Activated T-helper 9 cell treated with anti-CD3 and anti-CD28 coated beads, Interleukin-2, amount 50 U/mL, for 16 hours (primary cell): ENCODE results near the gene TIRAP.

Source experiments
- DNase-seq: peaks from one replicate; pipeline ENCODE4 v3.0.0-alpha.2; 2020; ENCODE audit warnings: low read depth

Gene TIRAP

DNA sequence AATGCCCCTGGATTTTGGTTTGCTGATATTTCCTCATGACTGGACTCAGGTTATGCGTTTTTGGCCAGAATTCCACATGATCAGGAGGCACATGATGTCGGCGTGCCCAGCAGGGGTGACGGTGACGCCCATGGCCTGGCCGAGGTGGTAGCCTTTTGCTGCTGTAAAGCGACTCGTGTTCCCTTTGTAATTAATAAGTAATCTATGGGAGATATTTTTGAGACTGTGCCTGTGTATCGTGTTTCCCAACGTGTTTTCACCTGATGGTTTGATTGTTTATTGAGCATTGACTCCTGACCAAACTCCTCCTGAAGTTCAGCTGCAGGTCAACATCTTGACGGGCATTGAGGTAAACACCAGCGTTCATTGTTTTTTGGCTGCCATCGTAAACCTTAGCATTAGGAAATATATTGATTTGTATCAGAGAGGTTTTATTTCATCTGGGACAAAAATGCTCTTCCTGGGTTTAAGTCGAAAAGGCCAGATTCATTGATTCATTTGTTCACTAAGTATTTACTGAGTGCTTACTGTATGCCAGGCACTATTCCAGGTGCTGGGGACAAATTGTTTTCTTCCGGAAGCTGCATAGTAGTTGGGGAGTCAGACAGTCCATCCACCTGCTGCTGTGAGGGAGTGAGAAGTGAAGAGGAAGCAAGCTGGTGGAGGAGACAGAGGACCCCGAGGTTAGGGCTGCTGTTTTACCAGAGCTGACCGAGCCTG lies 44.5 kb downstream of the TIRAP start:
- DNase-seq: no peak

DNA sequence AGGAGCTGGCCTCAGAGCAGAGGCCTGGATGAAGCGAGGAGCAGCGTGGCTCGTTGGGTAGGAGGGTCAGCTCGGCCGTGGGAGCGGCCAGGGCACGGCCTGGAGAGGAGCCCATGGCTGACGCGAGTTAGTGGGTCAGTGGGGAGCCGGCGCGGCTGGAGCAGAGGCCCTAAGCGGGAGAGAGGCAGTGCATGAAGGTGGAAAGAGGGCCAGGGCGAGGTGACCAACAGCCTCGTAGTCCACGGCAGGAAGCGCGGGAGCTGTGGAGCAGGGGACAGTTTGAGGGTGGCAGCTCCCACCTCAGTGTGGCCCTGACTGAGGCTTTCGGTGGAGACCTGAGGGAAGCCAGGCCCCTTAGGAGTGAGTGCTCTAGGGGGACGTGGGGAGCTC lies 45.1 kb downstream of the TIRAP start:
- no peak for DNase-seq

DNA sequence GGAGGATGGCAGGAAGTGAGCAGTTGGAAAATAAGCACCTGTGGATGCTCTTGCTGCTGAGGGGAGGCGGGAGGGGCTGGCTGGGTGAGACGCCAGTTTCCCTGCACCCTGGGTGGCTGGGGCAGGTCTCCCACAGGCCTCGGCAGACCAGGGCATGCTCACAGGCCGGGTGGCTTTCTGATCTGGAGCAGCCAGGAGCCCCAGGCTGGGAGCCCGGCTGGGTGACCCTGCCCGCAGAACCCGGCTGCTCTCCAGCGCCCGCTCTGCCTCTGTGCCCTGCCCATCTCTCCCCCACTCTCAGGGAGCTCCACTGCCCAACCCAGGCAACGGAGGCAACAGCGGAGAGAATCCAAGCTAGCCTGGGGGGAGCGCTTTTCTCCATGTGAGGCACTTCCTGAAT lies 45.6 kb downstream of the TIRAP start:
- DNase-seq: no peak

DNA sequence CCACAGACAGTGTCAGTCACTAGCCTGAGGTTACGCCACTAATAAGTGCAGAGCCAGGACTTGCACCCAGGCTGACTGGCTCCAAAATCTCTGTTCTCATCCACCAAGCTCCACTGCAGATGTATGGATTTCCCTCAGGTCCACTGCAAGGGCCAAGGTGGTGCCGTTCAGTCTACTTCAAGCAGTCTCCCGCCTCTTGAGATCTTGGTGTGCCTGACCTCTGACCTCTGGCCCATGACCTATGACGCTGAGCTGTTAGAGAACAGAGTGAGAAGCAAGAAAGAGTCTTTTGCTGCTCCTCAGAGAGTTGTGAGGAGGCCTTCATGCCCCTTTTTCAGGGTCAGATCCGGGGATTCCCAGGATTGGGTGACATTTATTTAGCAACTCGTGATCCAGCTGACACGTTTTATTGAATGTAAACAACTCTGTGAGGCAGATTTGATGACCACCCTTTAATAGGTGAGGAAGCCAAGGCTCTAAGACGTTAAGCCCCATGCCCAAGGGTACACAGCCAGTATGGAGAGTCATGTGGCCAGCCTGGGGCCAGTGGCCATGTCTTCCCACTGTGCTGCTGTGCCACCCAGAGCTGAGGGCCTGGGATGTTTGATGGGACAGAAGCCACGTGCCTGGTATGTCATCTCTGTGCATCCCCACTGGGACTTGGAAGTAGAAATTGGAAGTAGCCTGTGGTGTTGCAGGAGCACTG lies 46.2 kb downstream of the TIRAP start:
- DNase-seq: no peak

DNA sequence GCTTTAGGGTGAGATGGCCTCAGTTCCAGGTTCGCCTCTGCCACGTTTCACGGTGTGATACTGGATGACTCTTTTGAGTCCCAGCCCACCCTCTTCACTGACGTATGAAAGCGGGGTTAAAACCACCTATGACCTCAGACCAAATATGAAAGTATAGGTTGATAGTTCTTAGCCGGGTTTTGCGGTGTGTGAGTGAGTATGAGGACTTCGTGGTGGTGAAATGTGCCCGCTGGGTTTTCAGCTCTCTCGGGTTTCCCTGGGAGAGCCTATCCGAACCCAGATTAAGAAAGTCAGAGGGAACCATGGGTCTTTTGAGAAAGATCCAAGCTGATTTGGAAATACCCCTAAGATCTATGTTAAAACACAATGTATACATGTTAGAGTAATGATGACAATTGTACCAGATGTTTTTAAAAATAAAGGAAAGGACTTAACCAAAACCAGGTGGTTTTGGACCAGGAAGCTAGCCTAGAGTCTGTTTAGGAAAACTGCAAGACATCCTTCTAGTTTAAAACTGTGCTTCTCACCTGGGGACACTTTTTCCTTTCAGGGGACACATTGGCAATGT lies 46.8 kb downstream of the TIRAP start:
- no peak for DNase-seq

DNA sequence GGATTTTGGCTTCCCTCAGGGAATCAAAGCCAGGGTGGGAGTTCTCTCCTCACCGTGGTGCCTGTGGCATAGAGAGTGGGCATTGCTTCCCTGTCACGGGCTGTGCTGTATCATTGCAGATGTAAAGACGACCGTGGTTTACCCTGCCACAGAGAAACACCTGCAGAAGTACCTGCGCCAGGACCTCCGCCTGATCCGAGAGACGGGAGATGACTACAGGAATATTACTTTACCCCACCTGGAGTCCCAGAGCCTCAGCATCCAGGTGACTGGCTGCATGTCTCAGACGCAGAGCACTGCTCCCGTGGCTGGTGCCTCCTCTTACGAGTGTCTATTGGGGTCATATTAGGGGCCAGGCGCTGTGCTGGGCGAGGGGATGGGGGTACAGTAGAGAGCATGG lies 48.4 kb downstream of the TIRAP start:
- DNase-seq: no peak

DNA sequence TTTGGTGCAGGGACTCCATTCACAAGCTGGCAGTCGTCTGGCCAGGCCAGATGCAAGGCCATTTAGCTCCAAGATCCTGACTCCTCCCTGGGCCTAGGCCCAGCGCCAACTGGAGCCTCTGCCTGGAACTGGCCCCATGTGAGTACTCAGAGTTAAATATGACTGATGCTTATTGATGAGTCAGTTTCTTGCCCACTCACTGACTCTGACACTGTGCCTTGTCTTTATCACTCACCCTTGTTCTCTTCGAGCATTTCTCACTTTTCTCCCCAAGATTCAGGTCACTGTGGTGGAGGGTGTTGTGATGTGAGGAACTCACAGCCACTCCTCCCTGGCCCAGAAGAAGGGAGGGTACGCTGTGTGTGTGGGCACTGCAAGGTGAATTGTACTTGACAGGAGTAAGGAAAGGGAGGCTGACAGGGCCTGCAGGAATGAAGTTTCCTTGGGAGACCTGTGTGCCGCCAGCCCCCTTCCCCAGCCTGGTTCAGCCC lies 49.4 kb downstream of the TIRAP start:
- no peak for DNase-seq

DNA sequence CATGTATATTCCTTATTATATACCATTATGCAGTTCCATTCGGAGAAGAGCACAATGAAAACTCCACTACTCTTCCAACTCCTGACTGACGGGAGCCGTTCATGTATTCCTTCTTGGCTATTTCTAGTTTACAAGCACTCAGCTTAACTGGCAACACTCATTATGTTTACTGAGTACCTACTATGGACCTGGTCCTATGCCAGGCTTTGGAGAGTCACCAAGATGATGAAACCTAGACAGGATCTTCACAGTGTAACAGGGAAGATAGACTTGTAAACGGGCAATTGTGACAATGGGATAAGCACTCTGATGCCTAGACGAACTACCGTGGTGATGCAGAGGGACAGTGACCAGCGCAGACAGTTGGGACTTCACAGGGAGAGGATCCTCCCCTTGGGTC lies 50.2 kb downstream of the TIRAP start:
- DNase-seq: no peak

DNA sequence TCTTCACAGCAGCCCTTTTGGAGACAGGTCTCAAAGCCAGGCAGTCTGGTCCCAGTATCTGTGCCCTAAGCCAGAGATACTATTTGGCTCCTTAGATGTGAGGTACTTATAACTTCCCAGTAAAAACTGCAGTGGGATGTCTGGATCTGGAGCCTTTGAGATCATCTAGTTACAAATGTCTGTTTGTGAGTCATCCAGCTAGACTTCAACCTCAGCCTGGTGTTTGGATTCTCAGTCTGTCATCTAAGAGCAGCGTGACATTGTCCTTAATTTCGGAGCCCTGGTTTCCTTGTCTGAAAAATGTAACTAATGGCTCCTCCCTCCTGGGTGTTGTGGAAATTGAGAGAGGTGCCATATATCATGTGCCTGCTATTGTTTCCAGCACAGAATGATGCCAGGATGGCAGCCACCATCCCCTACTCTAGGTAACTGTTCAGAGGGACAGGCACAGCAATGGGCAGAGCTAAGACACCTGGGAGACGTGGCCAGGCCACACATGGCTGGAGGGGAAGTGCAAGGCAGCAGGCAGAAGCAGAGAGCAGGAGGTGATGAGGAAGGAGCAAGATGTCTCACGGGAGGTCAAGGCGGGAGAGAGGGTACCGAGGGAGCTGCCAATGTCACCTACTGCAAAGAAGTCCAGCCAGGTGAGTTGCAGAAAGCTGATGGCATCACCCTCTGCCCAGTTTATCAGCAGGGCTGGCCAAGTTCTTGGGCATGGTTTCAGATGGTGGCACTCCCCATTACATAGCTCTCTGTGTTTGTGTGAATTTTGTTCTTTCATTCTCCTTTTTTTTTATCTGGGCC lies 52.0 kb downstream of the TIRAP start:
- DNase-seq: no peak

DNA sequence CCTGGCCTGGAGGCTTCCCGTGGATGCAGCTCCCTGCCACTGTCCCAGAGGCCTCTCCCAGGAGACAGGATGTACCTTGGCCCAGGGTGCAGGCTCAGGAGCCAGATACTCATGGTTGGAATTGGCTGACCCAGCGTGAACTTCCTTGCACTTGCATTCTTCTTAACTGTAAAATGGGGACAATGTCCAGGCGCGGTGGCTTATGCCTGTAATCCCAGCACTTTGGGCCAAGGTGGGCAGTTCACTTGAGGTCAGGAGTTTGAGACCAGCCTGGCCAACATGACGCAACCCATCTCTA lies 52.5 kb downstream of the TIRAP start:
- no peak for DNase-seq

DNA sequence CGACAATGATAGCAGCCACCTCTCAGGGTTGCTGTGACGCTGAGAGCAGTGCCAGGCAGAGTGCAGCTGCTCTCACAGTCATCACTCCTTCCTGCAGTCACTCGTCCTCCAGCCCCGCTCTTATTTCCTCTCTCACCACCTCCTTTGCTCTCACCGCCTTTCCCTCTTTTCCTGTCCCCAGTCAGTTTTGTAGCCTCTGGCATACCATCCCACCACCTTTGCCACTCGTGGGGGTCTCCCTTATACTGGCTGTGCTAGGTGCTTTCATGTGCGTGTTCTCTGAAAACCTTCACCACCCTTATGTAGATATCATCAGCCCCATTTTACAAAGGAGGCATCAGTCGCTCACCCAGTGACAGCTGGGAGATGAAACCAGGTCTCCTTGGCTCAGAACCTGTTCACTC lies 53.2 kb downstream of the TIRAP start:
- DNase-seq: no peak

DNA sequence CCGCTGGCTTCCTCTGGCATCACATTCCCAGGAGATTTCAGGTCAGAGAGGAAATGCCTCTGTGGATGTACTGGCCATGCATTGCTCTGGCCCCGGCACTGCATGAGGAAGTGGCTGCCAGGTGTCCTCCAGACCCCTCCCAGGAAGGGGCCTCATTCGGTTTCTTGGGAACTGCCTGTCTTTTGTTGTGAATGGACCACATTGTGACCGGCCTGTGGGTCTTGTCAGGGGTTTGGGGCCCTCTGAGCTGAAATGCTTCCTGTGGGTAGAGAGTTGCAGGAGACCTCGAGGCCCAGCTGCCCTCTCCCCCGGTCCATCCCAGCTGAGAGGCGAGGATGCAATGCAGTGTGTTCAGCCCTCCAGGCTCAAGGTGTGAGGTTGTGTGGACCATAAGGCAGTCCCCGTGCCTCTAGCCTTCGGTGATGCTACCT lies 53.8 kb downstream of the TIRAP start:
- no peak for DNase-seq

DNA sequence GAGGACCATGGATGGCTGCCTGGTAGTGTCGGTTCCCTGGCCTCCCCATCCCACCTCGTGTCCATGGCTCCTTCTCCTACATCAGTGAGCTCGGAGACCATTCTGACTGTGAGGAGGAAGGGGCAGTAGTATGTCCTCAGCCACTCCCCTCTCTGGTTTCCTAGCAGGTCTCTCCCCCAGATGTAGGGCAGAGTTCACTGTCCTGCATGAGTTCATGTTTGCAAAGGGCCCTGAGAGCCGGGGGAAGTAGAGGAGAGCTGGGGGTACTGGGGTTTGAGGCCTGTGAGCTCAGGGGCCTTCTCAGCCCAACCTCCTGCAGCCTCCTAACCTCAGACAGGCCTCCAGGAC lies 54.2 kb downstream of the TIRAP start:
- DNase-seq: no peak

DNA sequence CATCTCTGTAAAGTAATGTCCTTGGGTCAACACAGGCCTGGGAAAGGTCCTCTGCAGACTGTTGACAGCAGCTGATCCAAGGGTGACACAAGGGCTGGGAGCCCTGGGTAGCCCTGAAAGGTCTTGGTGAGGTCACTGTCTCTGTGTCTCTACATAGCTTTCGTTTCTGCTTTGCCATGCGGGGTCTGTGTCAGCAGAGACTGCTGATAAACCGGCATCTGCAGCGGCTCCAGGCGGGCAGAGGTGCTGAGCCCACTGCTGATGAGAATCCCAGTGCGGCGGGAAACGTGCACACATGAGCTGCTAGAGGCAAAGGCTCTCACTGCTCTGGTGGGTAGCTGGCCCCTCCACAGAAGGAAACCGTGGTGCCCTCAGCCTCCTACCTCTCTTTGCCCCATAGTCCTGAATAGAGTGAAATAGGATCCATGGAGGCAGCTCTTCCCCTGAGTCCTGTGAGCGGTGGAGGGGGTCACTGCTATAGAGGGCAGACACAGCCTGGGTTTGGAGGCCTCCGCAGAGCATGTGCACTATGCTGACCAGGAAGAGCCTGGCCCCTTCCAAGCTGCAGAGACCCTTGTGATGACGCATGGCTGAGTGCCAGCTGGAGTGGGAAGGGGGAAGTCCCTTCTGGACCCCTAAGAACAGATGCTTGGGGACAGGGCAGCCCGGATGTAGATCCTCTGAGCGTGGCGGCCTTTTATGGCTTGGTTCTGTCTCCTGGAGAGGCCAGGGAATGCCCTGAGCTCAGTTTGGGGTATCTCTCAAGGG lies 54.8 kb downstream of the TIRAP start:
- DNase-seq: no peak

DNA sequence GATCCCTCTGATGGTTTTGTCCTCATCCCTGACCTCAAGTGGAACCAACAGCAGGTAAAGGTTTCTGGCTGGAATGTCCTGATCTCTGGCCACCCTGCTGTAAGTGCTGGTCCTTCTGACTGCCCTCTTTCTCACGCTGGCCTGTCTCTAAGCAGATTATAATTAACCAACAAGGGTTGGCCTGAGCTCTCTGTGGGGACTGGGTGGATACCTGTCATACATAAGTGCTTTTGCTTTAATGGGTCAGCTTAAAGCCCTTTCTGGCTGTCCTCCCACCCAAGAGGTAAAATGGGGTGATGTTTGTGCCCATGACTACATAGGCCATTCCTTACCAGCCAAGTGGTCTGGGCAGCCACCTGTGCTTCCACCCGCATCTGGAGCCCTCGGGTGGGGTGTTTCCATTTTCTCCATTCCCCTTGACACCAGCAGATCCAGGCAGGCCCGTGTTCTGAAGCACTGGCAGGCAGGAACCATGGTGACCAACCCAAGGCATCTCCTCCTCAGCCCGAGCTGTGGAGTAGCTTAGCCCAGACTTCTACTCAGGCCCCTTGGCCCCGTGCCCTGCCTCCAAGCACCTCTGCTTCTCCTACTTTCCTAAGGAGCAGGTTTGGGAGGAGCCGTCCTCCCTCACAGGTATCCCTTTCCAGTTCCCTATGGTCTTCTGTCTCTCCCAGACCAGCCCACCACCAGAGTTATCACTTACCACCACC lies 55.6 kb downstream of the TIRAP start:
- DNase-seq: no peak

DNA sequence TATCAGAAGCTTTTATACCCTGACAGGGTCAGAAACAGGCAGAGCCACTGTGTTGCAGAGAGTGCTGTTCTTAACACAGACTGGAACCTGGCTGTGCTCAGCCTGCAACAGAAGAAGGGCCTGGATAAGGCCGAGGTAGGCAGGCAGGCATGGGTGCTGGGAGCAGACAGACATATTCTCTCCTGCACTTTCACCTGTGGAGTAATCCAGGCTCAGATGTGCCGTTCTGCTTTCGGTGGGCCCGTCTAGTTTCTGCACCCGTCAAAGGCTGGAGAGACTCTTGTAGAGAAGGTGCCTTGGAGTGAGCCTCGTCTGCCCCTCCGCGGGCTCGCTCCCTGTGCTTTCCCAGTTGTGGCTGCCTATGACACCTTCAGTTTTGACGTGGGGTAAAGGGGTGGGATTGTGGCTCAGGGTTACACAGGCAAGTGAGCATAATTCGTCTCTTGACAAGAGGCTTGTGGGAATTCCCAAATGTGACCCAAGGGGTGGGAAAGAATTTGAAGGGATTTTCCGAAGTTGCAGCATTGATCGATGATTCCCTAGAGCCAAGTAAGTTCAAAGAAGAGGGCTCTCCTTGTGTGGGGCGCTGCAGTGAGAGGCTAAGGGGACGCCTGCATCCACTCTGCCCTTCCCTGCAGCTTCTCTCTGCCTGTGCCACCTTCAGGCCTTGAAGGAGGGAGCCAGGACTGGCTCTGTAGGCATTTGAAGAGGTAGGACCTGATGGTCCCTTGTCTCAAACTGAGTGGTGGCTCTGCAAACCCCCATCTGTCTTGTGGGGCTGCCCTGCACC lies 56.4 kb downstream of the TIRAP start:
- DNase-seq: no peak

DNA sequence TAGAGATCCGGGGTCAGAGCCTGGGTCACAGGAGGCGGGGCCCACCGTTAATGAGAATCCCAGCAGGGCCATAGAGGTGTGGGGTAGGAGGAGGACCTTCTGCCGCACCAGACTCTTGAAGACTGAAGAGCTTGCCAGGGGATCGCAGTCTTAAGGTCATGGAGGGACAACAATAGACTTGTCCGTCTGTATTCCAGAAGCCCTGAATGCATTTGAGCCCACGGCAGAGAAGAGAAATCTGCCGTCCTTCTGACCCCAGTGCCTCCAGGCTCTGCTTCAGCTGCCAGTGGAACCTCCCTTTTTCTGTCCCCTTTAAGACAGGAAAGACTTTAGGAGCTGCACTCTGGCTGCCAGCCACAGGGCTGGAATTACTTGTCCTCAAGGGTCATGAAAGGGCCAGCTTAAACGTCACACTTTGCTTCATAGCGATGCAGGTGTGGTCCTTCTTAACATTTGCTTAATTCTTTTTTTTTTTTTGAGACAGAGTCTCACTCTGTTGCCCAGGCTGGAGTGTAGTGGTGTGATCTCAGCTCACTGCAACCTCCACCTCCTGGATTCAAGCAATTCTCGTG lies 57.1 kb downstream of the TIRAP start:
- no peak for DNase-seq

DNA sequence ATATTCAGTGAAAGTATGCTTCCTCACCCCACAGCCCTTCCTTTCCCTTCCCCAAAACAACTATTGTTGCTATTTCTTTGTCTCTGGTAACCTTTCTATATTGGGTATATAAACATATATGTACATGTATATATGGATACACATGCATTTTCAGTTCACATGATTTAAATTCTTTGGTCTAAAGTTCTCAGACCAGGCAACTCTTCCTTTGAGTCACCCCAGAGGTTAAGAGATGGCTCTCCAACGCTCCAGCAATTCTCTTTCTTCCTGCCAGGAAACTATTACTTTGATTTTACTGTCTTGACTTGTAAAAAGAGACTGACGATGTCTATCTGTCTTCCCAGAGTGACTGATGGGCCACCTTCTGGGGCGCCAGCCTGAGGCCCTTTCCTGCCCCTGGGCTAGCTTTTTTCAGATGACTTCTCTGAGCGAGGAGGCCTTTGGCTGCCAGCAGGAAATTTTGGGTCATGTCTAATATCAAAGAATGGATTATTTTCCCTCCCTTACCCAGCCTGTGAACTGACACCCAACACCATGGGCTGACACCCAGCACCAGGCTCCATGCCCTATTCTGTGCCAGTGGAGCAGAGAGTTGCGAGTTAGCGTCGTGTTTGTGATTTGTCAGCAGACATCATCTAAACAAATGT lies 58.2 kb downstream of the TIRAP start:
- DNase-seq: no peak

DNA sequence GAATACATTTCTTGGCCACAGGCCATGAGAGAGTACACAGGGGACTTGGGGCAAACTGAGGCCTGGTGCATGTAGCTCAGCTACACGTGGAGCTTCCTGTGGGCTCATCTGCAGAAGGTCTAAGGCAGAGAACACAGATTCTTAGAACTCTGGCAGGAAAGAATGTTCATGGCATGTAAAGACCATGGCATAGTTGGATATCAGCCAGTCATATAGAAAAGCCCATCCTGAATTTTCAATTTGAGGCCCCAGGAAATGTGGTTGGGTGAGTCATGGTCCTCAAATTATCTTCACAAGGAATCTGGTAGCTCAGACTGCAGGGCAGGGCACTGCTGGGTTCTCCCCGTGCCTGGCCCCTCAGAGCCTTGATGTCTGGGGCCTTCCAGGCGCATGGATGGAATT lies 58.9 kb downstream of the TIRAP start:
- DNase-seq: no peak

DNA sequence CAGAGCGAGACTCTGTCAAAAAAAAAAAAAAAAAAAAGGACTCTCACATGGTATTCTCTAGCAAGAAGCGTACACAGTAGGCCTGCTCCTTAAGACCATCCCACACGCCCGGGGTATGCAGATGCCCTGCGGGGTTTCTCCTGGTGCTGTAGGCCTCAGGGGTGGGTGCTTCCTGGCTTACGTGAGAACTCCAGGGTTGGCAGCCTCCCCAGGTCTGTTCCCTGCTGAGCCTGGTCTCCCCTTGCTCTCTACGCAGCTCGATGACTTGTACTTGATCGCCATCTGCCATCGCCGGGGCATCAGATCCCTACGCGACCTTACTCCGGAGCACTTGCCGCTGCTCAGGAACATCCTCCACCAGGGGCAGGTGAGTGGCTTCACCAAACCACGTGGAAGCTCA lies 60.2 kb downstream of the TIRAP start:
- DNase-seq: no peak
